ENCODE data around the gene HOXB8.

Gene HOXB8

DNA sequence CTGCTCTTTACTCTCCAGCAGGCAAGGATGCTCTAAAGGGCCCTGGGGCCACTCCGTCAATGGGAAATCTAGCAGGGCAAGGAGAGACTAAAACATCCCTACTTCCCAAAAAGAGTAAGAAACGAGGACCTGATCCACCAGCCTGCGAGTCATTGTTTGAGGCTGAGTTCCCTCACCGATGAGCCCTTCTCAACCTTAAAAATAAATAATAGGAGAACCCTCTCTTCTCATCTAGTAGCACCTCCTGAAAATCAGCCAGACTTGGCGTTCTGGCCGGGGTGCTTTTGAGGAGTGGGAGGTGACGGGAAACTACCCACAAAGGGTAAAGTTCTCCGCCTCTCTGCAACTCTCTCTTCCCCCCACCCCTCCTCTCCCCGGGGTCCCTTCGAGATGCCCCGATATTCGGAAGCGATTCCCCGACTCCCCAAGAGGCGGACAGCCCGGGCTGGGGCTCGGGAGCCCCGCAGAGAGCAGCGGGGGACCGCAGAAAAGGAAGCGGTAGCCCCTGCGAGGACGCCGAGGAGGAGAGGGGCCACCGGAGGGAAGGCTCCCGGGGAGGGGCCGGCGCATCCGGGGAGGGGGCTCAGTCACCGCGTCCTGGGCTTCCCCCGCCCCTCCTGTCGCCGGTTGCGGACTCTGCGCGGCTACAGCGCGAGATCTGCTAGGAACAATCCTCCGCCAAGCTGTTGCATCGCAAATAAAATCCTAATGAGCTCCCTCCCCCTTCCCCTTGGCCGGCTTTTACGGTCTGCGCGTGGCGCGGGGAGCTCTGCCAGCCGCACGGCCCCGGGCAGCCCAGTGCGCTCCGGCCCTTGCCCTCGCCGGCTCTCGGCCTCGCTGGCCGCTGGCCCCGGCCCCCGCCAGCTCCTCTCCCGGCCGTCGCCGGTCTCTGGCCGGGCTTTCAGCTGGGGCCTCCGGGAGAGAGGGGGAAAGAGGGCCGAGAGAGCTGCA is 9.7 kb upstream of the HOXB8 start:
- peak in 1 of 58 donors; percentile 2 for DNase-seq

DNA sequence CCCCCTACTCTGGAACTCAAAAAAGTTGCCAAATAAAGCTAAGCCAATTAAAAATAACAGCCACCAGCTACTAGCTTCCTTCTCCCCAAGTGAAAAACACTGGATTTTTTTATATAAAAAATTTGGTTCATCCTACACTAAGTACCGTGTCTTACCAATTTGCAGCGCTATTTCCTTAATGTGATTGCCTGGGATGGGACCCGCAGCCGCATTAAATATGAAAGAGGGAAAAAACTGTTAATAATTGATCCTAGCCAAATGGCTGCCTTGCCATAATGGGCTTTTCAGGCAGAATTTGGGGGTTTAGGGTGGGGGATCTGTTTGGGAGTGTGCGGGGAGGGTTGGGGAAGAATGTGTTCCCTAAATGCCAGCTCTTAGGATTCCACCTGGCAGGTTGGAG is 9.0 kb upstream of the HOXB8 start:
- DNase-seq = no peak

DNA sequence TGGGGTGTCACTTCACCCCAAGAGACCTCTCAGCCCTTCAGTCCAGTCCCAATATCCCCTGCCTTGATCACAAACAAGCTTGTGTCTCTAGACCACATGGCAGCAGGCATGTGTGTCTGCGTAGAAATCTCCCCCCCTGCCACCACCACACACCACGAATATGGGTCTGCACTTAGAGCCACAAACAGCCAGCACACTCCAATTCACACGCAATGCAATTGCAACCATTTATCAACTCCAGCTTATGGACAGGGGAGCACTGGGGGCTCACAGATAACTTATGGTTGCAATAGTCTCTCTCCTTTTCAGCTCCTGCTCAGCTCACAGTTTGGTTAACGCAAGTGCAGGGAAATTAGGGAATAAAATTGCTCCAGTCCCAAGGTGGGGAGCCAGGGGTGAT is 8.5 kb upstream of the HOXB8 start:
- no peak for DNase-seq

DNA sequence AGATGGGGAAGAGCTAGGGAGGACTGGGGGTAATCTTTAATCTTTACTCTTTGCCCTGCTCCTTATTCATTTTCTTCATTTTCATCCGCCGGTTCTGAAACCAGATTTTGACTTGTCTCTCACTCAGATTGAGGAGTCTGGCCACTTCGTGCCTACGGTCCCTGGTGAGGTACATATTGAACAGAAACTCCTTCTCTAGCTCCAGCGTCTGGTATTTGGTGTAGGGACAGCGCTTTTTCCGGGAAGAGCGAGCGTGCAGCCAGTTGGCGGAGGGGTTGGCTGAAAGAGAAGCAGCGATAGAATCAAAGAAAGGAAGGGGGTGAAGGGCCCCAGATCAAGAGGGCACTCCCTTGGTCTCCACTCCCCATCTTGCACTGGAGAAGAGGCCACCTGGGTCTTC is 7.8 kb upstream of the HOXB8 start:
- DNase-seq = no peak

DNA sequence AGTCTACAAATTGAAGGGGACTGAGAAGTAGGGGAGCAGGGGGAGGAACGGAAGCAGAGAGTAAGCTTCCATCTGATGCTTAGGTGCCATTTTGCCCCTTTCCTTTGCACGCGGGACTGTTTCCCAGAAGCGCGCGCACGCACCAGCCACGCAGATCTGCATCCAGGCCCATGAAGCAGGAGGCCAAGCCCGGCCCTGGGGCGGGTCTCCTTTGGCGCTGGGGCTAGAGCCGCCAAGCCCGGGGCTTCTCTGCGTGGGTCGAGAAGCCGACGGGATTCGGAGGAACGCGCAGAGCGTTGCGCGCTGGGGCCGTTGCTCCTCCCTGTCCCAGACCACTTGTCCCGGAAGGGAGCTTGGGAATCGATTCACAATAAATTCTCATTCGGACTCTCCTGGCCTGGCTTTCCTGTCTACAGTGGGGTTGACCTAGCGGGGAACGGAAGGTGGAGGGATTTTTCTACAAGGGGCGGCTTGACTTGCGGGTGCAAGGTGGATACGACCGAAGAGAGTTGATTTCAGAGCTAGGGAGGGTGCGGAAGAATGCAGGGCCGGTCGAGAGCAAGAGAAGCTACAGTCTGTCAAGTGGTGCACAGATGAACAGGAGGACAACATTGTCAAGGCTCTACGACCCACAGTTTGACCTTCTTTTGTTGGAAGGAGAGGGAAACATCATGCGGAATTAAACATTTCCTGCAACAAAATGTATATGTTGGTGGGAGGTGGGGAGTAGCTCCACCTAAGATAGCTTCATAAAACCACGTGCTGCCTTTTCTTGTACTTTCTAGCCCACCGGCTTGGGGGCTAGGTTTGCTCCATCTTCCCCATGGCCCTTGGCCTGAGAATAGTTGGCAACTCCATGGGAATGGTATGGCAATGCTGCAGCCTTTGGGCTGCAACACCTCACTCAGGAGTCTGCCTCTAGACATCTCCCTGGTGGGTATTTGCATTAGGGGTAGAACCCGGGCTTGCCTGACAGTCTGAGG is 6.6 kb upstream of the HOXB8 start:
- no peak for DNase-seq

GRCh38 chr17:48620461-48621139 is 5.5 kb upstream of the HOXB8 start:
- no peak for DNase-seq

- no peak for DNase-seq
These were observed 4.8 kb upstream of the HOXB8 start for GRCh38 chr17:48619826-48620449.

GRCh38 chr17:48618256-48618896 is 3.3 kb upstream of the HOXB8 start:
- DNase-seq = peak in 57 of 58 donors; percentile 7 to 89 (median 67)

- DNase-seq = no peak
These were observed 2.6 kb upstream of the HOXB8 start for GRCh38 chr17:48617471-48618255.

- DNase-seq = no peak
These were observed 1.8 kb upstream of the HOXB8 start for GRCh38 chr17:48616717-48617470.

DNA sequence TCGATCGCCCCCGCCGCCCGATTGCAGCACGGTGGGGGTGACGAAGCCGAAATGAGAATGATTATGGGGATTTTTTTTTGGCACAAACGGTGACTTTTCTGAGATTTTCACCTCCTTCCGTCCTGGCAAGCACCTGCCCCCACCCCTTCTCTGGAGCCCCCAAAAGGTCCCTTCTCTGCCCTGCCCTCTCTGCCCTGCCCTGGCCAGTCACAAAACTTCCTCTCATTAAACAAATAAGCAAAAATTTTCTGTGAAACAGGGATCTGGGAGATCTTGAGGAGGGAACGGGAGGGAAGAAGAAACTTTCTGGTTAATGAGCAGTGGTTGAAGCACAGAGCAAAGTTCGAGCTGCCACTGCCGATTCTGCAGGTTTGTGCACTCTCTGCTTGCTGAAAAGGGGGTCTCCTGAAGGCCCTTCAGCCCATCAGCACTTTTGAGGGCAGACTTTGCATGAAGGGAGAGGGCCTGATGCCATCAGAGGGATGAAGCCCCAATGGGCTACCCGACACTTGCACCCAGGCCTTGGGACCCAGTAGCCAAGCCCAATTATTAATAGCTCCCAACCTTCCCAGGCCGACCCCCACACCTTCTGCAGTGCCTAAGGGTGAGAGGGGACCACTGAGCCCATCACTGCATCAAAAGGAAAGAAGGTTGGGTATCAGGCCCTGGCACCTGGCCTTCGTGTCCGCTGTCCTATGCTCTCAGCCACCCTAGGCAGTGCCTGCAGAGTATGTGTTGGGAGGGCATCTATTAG is 1.0 kb upstream of the HOXB8 start:
- DNase-seq = no peak

DNA sequence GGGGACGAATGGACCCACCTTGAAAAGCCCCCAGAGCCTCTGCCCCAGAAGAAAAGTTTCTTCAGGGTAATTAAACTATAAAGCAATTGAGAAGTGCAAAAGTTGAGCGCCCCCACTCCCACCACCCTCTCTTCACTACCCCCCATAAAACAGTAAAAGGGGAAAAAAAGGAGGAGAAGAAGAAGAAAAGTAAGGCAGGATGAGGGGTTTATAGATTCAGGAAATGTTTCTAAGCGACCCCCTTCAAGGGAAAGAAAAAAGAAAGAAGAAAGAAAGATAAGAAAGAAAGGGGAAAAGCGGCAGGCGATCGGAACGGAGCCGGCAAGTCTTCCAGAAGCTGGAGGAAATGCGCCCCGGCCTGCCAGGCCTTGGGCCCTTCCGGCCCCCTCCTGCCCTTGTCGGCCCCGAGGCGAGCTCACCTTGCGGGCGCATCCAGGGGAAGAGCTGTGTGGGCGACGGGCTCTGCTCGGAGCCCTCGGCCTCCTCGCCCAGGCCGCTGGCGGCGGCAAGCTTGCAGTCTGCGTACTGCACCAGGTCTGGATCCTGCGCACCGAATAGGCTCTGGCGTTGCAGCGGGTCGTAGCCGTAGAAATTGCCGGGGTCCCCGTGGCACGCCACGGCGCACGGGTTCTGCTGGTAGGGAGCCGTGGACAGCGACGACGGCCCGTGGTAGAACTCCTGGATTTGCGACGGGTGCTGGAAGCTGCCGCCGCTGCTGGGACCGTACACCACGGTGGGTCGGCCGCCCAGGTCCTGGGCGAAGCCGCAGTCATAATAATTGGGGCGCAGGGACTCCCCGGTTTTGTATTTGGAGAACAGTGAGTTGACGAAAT is 1.0 kb downstream of the HOXB8 start:
- no peak for DNase-seq

GRCh38 chr17:48612854-48613691 is 2.0 kb downstream of the HOXB8 start:
- no peak for DNase-seq

DNA sequence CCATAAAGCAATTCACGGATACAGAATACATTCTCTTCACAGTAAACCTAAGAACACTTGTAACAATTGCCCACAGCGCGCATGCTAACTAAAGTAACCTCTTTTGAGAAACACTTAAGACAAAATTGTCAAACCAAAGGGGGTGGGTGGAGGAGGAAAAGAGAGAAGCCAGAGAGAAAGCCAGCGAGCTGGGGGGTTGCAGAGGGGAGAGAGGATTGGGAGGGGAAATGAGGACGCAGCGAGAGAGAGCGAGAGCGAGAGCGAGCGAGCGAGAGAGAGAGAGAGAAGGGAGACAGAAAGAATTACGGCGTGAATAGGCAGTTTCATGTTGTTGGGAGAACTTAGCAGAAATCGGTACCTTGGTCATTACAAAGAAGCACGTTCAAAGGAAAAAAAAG is 2.6 kb downstream of the HOXB8 start:
- DNase-seq = no peak

DNA sequence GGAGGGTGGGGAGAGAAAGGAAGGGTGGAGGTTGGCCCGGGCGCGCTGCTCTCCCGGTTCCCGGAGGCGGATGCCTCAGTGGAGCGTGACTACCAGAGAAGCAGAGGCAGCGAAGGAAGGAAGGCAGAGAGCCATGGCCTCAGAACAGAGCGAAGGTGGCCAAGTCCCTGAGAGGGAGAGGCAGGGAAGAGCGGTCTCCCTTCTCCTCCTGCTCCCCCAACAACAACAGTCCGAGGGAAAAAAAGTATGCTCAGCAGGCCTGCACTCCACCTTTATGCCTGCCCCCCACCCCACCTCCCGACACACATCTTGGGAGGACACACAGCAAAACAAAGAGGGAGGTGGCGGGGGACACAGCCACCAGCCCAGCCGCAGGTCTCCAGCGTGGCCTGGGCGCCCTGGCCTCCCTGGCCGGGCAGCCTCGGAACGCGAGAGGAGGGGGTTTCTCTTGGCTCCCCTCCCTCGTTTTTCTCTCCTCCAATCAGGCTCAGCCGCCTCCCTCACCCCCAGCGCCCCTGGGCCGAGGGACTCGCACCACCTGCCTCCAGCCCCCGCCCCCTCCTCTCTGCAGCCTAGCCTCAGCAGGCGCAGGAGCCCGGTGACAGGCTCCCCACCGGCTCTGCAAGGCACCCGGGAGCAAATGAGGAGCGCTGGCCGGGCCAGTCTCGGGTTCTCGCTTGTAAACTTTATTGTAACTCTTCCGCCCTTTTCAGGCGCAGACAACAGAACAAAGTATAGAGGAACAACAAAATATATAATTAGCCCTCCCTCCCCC is 3.2 kb downstream of the HOXB8 start:
- no peak for DNase-seq

Data from anterior cingulate cortex (tissue), 58 donors.